ENCODE data around the gene CFAP61.

DNA sequence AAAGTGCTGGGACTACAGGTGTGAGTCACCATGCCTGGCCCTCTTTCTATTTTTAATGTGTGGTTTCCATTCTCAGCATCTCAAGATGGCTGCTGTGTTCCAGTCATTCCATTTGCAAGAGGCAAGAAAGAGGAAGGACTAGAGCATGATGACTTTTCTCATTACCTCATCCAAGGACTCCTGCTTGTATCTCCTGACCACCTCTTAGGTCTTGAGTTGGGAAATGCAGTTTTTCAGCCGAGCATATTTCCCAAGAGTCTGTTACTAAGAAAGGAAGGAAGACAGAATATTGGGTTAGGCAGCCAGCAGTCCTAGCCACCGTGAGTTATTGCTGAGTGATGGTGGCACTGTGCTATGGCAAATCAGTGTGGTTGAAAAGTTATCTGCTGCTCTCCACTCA lies 207.2 kb downstream of the CFAP61 start:
- TF ChIP-seq, protein P1, sequence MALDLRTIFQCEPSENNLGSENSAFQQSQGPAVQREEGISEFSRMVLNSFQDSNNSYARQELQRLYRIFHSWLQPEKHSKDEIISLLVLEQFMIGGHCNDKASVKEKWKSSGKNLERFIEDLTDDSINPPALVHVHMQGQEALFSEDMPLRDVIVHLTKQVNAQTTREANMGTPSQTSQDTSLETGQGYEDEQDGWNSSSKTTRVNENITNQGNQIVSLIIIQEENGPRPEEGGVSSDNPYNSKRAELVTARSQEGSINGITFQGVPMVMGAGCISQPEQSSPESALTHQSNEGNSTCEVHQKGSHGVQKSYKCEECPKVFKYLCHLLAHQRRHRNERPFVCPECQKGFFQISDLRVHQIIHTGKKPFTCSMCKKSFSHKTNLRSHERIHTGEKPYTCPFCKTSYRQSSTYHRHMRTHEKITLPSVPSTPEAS (tag by site-specific recombination; IDR thresholded peaks at IDR 0.05): no peak
- TF ChIP-seq, protein P2, sequence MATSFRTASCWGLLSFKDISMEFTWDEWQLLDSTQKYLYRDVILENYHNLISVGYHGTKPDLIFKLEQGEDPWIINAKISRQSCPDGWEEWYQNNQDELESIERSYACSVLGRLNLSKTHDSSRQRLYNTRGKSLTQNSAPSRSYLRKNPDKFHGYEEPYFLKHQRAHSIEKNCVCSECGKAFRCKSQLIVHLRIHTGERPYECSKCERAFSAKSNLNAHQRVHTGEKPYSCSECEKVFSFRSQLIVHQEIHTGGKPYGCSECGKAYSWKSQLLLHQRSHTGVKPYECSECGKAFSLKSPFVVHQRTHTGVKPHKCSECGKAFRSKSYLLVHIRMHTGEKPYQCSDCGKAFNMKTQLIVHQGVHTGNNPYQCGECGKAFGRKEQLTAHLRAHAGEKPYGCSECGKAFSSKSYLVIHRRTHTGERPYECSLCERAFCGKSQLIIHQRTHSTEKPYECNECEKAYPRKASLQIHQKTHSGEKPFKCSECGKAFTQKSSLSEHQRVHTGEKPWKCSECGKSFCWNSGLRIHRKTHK (tag by site-specific recombination; IDR thresholded peaks at IDR 0.05): no peak
- no peak for TF ChIP-seq ZFP37 (tag by site-specific recombination; IDR thresholded peaks at IDR 0.05)
- no peak for TF ChIP-seq ZNF530 (tag by site-specific recombination; IDR thresholded peaks at IDR 0.05; ENCODE audit: low read depth)
